Esophagus squamous epithelium (tissue), 4 donors: ENCODE data around the gene MXI1.

Source experiments
- POLR2A ChIP-seq, 4 donors: fragments of 450-650 bp; IDR thresholded peaks; one replicate each; pipeline ENCODE4 v1.6.1; 2017; ENCODE audit warnings: antibody characterized with exemption in 4 of 4, mild to moderate bottlenecking in 4 of 4, moderate library complexity in 3 of 4
- TF ChIP-seq, protein P1 (sequence below), 6 experiments: fragments of 450-650 bp in 4 of 6; fragments of 200-600 bp in 2 of 6; sonication (generic) in 2 of 6; IDR thresholded peaks; one replicate each; pipeline ENCODE4 v1.5.1; 2016 to 2019; ENCODE audit warnings: antibody characterized with exemption in 6 of 6, mild to moderate bottlenecking in 4 of 6, moderate library complexity in 4 of 6

GRCh38 chr10:110274072-110274627 lies 66.7 kb downstream of the MXI1 start:
- TF ChIP-seq, protein P1, sequence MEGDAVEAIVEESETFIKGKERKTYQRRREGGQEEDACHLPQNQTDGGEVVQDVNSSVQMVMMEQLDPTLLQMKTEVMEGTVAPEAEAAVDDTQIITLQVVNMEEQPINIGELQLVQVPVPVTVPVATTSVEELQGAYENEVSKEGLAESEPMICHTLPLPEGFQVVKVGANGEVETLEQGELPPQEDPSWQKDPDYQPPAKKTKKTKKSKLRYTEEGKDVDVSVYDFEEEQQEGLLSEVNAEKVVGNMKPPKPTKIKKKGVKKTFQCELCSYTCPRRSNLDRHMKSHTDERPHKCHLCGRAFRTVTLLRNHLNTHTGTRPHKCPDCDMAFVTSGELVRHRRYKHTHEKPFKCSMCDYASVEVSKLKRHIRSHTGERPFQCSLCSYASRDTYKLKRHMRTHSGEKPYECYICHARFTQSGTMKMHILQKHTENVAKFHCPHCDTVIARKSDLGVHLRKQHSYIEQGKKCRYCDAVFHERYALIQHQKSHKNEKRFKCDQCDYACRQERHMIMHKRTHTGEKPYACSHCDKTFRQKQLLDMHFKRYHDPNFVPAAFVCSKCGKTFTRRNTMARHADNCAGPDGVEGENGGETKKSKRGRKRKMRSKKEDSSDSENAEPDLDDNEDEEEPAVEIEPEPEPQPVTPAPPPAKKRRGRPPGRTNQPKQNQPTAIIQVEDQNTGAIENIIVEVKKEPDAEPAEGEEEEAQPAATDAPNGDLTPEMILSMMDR (IDR thresholded peaks at IDR 0.05), result no peak
- no peak for TF ChIP-seq POLR2A (IDR thresholded peaks at IDR 0.05)
